Activated gamma-delta T cell (primary cell): ENCODE measurements around the gene SNX32.
A peak's percentile ranks its signal among the peaks of the same experiment; 100 is the strongest.

Experiments
- DNase-seq: peaks from one replicate; lab custom pipeline; 2025; lab: John Stamatoyannopoulos, UW

Gene SNX32

GRCh38 chr11:65856689-65857499 is 23.1 kb downstream of the SNX32 start:
- DNase-seq: peak; percentile 73

- DNase-seq: peak; percentile 60
Measured at GRCh38 chr11:65857500-65857852, 23.7 kb downstream of the SNX32 start.

- peak; percentile 98 for DNase-seq
Measured at GRCh38 chr11:65857853-65858680, 24.3 kb downstream of the SNX32 start, which contains the start of gene CFL1. Gene CFL1, minus strand, starts transcription at chr11:65858180. Its CDS starts 81 bp downstream, at chr11:65858099.

GRCh38 chr11:65858681-65859087 is 24.9 kb downstream of the SNX32 start:
- no peak for DNase-seq

GRCh38 chr11:65859095-65859811 is 25.5 kb downstream of the SNX32 start:
- peak; percentile 96 for DNase-seq

GRCh38 chr11:65859812-65860277 is 26.1 kb downstream of the SNX32 start:
- DNase-seq: no peak

- DNase-seq: peak; percentile 88
Measured at GRCh38 chr11:65860278-65861164, 26.8 kb downstream of the SNX32 start, which contains the start of gene MUS81. Gene MUS81, plus strand, starts transcription at chr11:65860433. Its CDS starts 321 bp downstream, at chr11:65860754.

GRCh38 chr11:65861165-65861505 is 27.4 kb downstream of the SNX32 start:
- DNase-seq: no peak

- no peak for DNase-seq
Measured at GRCh38 chr11:65861533-65862183, 27.9 kb downstream of the SNX32 start.

GRCh38 chr11:65862191-65862735 is 28.5 kb downstream of the SNX32 start:
- DNase-seq: no peak

- no peak for DNase-seq
Measured at GRCh38 chr11:65862941-65863888, 29.5 kb downstream of the SNX32 start.

- DNase-seq: no peak
Measured at GRCh38 chr11:65863889-65864705, 30.3 kb downstream of the SNX32 start.

- no peak for DNase-seq
Measured at GRCh38 chr11:65864706-65865471, 31.1 kb downstream of the SNX32 start.

- DNase-seq: no peak
Measured at GRCh38 chr11:65865550-65866172, 31.9 kb downstream of the SNX32 start.

GRCh38 chr11:65866509-65867283 is 32.9 kb downstream of the SNX32 start:
- DNase-seq: no peak
